ENCODE results near the gene GBP1. TPM values are rescaled to one million over a fixed set of nuclear protein-coding genes. Genes with fewer than 3 reads are reported as not detected.

GBP1 gene
- total and polyA plus RNA-seq, 10 of the 15 experiments (the other 5 are each of a cell fraction or from before 2014, with no cell fraction given), result 1.5 to 8.7 (median 5.0) TPM

DNA sequence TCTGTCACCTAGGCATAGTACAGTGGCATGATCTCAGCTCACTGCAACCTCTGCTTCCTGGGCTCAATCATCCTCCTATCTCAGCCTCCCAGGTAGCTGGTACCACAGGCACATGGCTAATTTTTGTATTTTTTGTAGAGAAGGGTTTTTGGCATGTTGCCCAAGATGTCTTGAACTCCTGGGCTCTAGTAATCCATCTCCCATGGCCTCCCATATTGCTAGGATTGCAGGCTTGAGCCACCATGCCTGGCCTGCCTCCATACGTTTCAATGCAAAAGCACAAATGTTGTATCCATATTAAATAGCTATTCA lies 24.7 kb downstream of the GBP1 start (continued):
- TF ChIP-seq, protein P1, sequence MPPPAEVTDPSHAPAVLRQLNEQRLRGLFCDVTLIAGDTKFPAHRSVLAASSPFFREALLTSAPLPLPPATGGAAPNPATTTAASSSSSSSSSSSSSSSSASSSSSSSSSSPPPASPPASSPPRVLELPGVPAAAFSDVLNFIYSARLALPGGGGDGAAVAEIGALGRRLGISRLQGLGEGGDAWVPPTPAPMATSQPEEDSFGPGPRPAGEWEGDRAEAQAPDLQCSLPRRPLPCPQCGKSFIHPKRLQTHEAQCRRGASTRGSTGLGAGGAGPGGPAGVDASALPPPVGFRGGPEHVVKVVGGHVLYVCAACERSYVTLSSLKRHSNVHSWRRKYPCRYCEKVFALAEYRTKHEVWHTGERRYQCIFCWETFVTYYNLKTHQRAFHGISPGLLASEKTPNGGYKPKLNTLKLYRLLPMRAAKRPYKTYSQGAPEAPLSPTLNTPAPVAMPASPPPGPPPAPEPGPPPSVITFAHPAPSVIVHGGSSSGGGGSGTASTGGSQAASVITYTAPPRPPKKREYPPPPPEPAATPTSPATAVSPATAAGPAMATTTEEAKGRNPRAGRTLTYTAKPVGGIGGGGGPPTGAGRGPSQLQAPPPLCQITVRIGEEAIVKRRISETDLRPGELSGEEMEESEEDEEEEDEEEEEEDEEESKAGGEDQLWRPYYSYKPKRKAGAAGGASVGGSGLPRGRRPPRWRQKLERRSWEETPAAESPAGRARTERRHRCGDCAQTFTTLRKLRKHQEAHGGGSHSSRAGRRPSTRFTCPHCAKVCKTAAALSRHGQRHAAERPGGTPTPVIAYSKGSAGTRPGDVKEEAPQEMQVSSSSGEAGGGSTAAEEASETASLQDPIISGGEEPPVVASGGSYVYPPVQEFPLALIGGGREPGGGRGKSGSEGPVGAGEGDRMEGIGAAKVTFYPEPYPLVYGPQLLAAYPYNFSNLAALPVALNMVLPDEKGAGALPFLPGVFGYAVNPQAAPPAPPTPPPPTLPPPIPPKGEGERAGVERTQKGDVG (CRISPR knock-in tag; IDR thresholded peaks at IDR 0.05), result no peak

DNA sequence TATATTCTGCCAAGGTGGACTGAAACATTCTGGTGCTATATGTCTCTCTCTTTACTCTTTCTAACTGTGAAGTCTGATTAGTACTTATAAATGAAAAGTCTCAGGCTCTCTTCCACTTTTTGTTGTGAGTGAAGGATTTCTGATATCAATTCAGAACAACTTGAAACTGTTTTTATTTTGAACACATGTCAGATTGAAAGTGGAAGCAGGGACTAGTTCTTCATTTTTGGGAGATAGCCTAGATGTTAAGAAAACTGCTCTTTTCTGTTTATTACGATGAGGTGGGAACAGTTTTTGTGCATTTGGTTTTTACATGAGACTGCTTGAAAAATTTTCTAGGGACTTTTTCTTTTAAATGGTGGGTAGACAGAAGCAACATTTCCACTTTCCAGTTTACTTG lies 27.8 kb downstream of the GBP1 start:
- Histone ChIP-seq H3K79me2 (ENCODE audit: control insufficient read depth, insufficient read depth, low read length) (no peaks in the 10 kb centered on the region), H3K36me3 (ENCODE audit: control insufficient read depth in 2 of 2, insufficient read depth in 2 of 2, low read length in 1 of 2) (no peaks in the 10 kb centered on the region), H3K4me2 (ENCODE audit: control insufficient read depth, insufficient read depth) (peak overlapping the region; percentile 0; the same call in 1 of the 2 replicates), H3K27ac (ENCODE audit: control insufficient read depth, insufficient read depth) (no peak overlapping the region), H2AFZ (ENCODE audit: control insufficient read depth, low read depth, low read length) (no peak overlapping the region), H3K9ac (ENCODE audit: control insufficient read depth, insufficient read depth, low read length) (no peak overlapping the region), H3K9me3 (replicated peaks; ENCODE audit: control insufficient read depth, insufficient read depth, low read length) (no peaks in the 10 kb centered on the region; the same call in none of the 3 replicates), H3K4me3 (peak overlapping the region; percentile 35; the same call in 1 of the 2 replicates), H3K27me3 (replicated peaks in 1 of 2; ENCODE audit: control insufficient read depth in 2 of 2, insufficient read depth in 2 of 2, low read length in 1 of 2) (no peaks in the 10 kb centered on the region), H4K20me1 (ENCODE audit: control insufficient read depth, insufficient read depth) (no peaks in the 10 kb centered on the region), H3K4me1 (ENCODE audit: control insufficient read depth, insufficient read depth, low read length) (peaks cover 14% of the 10 kb centered on the region)
- no peak for TF ChIP-seq NBN (IDR thresholded peaks at IDR 0.05)
- peak; percentile 50; the same call in 1 of the 2 replicates for TF ChIP-seq NFIC (IDR thresholded peaks at IDR 0.05; ENCODE audit: low read depth, low read length)
- TF ChIP-seq RELA (IDR thresholded peaks at IDR 0.05; ENCODE audit: borderline replicate concordance, partially characterized antibody), result no peak
- TF ChIP-seq, protein P2, sequence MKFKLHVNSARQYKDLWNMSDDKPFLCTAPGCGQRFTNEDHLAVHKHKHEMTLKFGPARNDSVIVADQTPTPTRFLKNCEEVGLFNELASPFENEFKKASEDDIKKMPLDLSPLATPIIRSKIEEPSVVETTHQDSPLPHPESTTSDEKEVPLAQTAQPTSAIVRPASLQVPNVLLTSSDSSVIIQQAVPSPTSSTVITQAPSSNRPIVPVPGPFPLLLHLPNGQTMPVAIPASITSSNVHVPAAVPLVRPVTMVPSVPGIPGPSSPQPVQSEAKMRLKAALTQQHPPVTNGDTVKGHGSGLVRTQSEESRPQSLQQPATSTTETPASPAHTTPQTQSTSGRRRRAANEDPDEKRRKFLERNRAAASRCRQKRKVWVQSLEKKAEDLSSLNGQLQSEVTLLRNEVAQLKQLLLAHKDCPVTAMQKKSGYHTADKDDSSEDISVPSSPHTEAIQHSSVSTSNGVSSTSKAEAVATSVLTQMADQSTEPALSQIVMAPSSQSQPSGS (IDR thresholded peaks at IDR 0.05; ENCODE audit: low read length), result peak; percentile 41; the same call in 1 of the 2 replicates
- TF ChIP-seq YBX1 (IDR thresholded peaks at IDR 0.05), result no peak
- TF ChIP-seq, protein P3, sequence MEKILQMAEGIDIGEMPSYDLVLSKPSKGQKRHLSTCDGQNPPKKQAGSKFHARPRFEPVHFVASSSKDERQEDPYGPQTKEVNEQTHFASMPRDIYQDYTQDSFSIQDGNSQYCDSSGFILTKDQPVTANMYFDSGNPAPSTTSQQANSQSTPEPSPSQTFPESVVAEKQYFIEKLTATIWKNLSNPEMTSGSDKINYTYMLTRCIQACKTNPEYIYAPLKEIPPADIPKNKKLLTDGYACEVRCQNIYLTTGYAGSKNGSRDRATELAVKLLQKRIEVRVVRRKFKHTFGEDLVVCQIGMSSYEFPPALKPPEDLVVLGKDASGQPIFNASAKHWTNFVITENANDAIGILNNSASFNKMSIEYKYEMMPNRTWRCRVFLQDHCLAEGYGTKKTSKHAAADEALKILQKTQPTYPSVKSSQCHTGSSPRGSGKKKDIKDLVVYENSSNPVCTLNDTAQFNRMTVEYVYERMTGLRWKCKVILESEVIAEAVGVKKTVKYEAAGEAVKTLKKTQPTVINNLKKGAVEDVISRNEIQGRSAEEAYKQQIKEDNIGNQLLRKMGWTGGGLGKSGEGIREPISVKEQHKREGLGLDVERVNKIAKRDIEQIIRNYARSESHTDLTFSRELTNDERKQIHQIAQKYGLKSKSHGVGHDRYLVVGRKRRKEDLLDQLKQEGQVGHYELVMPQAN (conservative IDR thresholded peaks at IDR 0.05), result no peak
- peak; percentile 50 for TF ChIP-seq JUNB (IDR thresholded peaks at IDR 0.05)
- peak; percentile 10; the same call in 1 of the 2 replicates for TF ChIP-seq RUNX3 (IDR thresholded peaks at IDR 0.05; ENCODE audit: low read length)
- no peak for TF ChIP-seq IKZF2 (IDR thresholded peaks at IDR 0.05)
- intact Hi-C loops (cut with micrococcal nuclease; ENCODE audit: unreplicated experiment) (no loop called here), in situ Hi-C loops (cut with MboI) (no loop called here)
- ChIA-PET SMC1A (ENCODE audit: uncharacterized antibody, unreplicated experiment) (no interaction called here), RAD21 (ENCODE audit: unreplicated experiment) (no interaction called here), CTCF (no interaction called here), POLR2A (interaction anchor here (0.6 kb wide), 1 partner anchor 37 kb away, joined by 3 read pairs; no protein-coding TSS in a partner anchor)
- ATAC-seq (no peak), FAIRE-seq (no peak), DNase-seq (ENCODE audit: low read depth, low spot score) (no peak)
- WGBS (ENCODE audit: insufficient coverage, insufficient replicate concordance, low lambda C conversion rate, missing lambda C conversion rate), result 17% methylated on average over 1 of the region's 1 CpG
- BruUV-seq (replicated peaks), result no TSS peak
